ENCODE results near the gene ANKRD13A. TPM values are rescaled to one million over a fixed set of nuclear protein-coding genes. Genes with fewer than 3 reads are reported as not detected.
A peak's percentile ranks its signal among the peaks of the same experiment; 100 is the strongest.
"Not testable (repeated sequence)": the region's sequence is repeated elsewhere in the genome, so short reads cannot be mapped to it uniquely, and the experiment has no call there.

The ANKRD13A gene
- total and polyA plus RNA-seq, 3 experiments from 2014 or later, result 38.1 to 47.1 (median 41.1) TPM

- Histone ChIP-seq H3K27ac (ENCODE audit: low read depth, low read length) (peak overlapping the region; percentile 46), H3K9me3 (ENCODE audit: low read length) (no peaks in the 10 kb centered on the region), H3K27me3 (ENCODE audit: insufficient read depth, low read length, poor library complexity, severe bottlenecking) (no peaks in the 10 kb centered on the region), H3K4me1 (ENCODE audit: insufficient read depth, low read length) (no peaks in the 10 kb centered on the region), H3K36me3 (ENCODE audit: insufficient read depth, low read length) (peaks cover 47% of the 10 kb centered on the region), H3K4me3 (ENCODE audit: low read length) (no peak overlapping the region)
- H3K4me3 Mint-ChIP-seq, result peak overlapping the region; percentile 13 to 75 (median 54)
- peaks cover 7 to 69% (median 21%) of the 10 kb centered on the region in 3 donors for H3K36me3 Mint-ChIP-seq
- H3K27ac Mint-ChIP-seq, result peak overlapping the region; percentile 59 to 93 (median 82)
- ChIA-PET CTCF (no interaction called here), POLR2A (interaction anchor here (0.7 to 0.8 kb wide), 3 partner anchors 14 to 30 kb away, joined by 3 to 4 read pairs (median 4); no protein-coding TSS in a partner anchor)
- H3K9me3 Mint-ChIP-seq, result no peaks in the 10 kb centered on the region
- H3K4me1 Mint-ChIP-seq, result peaks cover 13 to 35% (median 24%) of the 10 kb centered on the region in 3 donors
- DNase-seq, result no peak
- no peaks in the 10 kb centered on the region for H3K27me3 Mint-ChIP-seq
Measured at GRCh38 chr12:109967383-109968031, 31.7 kb upstream of the ANKRD13A start.

GRCh38 chr12:109968032-109968420, 31.2 kb upstream of the ANKRD13A start:
- Mint-ChIP-seq H3K27me3 (no peaks in the 10 kb centered on the region), H3K4me1 (peaks cover 13 to 34% (median 24%) of the 10 kb centered on the region in 3 donors), H3K36me3 (peaks cover 7 to 67% (median 21%) of the 10 kb centered on the region in 3 donors), H3K9me3 (no peaks in the 10 kb centered on the region), H3K4me3 (peak overlapping the region; percentile 13 to 75 (median 54)), H3K27ac (peak overlapping the region; percentile 59 to 93 (median 82))
- POLR2A ChIA-PET, result interaction anchor here (0.7 to 0.8 kb wide), 3 partner anchors 13 to 30 kb away, joined by 3 to 4 read pairs (median 4); no protein-coding TSS in a partner anchor
- DNase-seq, result no peak
- no peaks in the 10 kb centered on the region for H3K9me3 ChIP-seq (ENCODE audit: low read length)
- H3K4me1 ChIP-seq (ENCODE audit: insufficient read depth, low read length), result no peaks in the 10 kb centered on the region
- peak overlapping the region; percentile 46 for H3K27ac ChIP-seq (ENCODE audit: low read depth, low read length)
- H3K4me3 ChIP-seq (ENCODE audit: low read length), result no peak overlapping the region
- peaks cover 42% of the 10 kb centered on the region for H3K36me3 ChIP-seq (ENCODE audit: insufficient read depth, low read length)
- no peaks in the 10 kb centered on the region for H3K27me3 ChIP-seq (ENCODE audit: insufficient read depth, low read length, poor library complexity, severe bottlenecking)
- CTCF ChIA-PET, result no interaction called here

- POLR2A ChIA-PET, result no interaction called here
- H3K27me3 ChIP-seq (ENCODE audit: insufficient read depth, low read length, poor library complexity, severe bottlenecking), result no peaks in the 10 kb centered on the region
- Mint-ChIP-seq H3K4me1 (peaks cover 17 to 34% (median 30%) of the 10 kb centered on the region in 3 donors), H3K4me3 (peak overlapping the region in 1 of 7 donors; percentile 54), H3K9me3 (no peaks in the 10 kb centered on the region), H3K27ac (peak overlapping the region in 4 of 8 donors; percentile 32 to 60 (median 46)), H3K36me3 (peaks cover 12 to 67% (median 22%) of the 10 kb centered on the region in 3 donors), H3K27me3 (no peaks in the 10 kb centered on the region)
- no peak overlapping the region for H3K4me3 ChIP-seq (ENCODE audit: low read length)
- no peak overlapping the region for H3K27ac ChIP-seq (ENCODE audit: low read depth, low read length)
- no peaks in the 10 kb centered on the region for H3K9me3 ChIP-seq (ENCODE audit: low read length)
- no peak for DNase-seq
- no peaks in the 10 kb centered on the region for H3K4me1 ChIP-seq (ENCODE audit: insufficient read depth, low read length)
- H3K36me3 ChIP-seq (ENCODE audit: insufficient read depth, low read length), result peaks cover 34% of the 10 kb centered on the region
- CTCF ChIA-PET, result interaction anchor here (1.3 kb wide), 1 partner anchor 29 kb away, joined by 3 read pairs; no protein-coding TSS in a partner anchor
Measured at GRCh38 chr12:109968801-109969200, 30.4 kb upstream of the ANKRD13A start.

- no peaks in the 10 kb centered on the region for H3K27me3 ChIP-seq (ENCODE audit: insufficient read depth, low read length, poor library complexity, severe bottlenecking)
Measured at GRCh38 chr12:109972821-109973220, 26.4 kb upstream of the ANKRD13A start.

GRCh38 chr12:109981311-109981710, 17.9 kb upstream of the ANKRD13A start:
- H3K27me3 ChIP-seq (ENCODE audit: insufficient read depth, low read length, poor library complexity, severe bottlenecking), result no peaks in the 10 kb centered on the region
- no peak overlapping the region for H3K27ac ChIP-seq (ENCODE audit: low read depth, low read length)
- ChIA-PET CTCF (no interaction called here), POLR2A (interaction anchor here (0.6 to 0.8 kb wide), 2 partner anchors 14 to 1647 kb away, joined by 4 read pairs; no protein-coding TSS in a partner anchor)
- H3K9me3 Mint-ChIP-seq, result no peaks in the 10 kb centered on the region
- peaks cover 59% of the 10 kb centered on the region for H3K36me3 ChIP-seq (ENCODE audit: insufficient read depth, low read length)
- DNase-seq, result peak in 1 of 5 donors; percentile 52
- peak overlapping the region in 5 of 8 donors; percentile 11 to 90 (median 59) for H3K27ac Mint-ChIP-seq
- peaks cover 19 to 43% (median 32%) of the 10 kb centered on the region in 3 donors for H3K4me1 Mint-ChIP-seq
- peaks cover 22 to 87% (median 36%) of the 10 kb centered on the region in 3 donors for H3K36me3 Mint-ChIP-seq
- no peak overlapping the region for H3K4me3 Mint-ChIP-seq
- H3K27me3 Mint-ChIP-seq, result no peaks in the 10 kb centered on the region
- peaks cover 6% of the 10 kb centered on the region for H3K4me1 ChIP-seq (ENCODE audit: insufficient read depth, low read length)
- no peaks in the 10 kb centered on the region for H3K9me3 ChIP-seq (ENCODE audit: low read length)
- H3K4me3 ChIP-seq (ENCODE audit: low read length), result no peak overlapping the region

More at GRCh38 chr12:109972821-109973220, 26.4 kb upstream of the ANKRD13A start:
- ChIA-PET POLR2A (no interaction called here), CTCF (no interaction called here)
- no peaks in the 10 kb centered on the region for H3K27me3 Mint-ChIP-seq
- peaks cover 11 to 22% (median 17%) of the 10 kb centered on the region in 3 donors for H3K4me1 Mint-ChIP-seq
- no peaks in the 10 kb centered on the region for H3K9me3 ChIP-seq (ENCODE audit: low read length)
- peaks cover 17 to 70% (median 21%) of the 10 kb centered on the region in 3 donors for H3K36me3 Mint-ChIP-seq
- H3K27ac ChIP-seq (ENCODE audit: low read depth, low read length), result no peak overlapping the region
- no peak for DNase-seq
- H3K4me3 Mint-ChIP-seq, result no peak overlapping the region
- peak overlapping the region in 3 of 8 donors; percentile 29 to 80 (median 62) for H3K27ac Mint-ChIP-seq
- no peak overlapping the region for H3K4me3 ChIP-seq (ENCODE audit: low read length)
- H3K9me3 Mint-ChIP-seq, result peaks cover 0 to 2% (median 0%) of the 10 kb centered on the region in 5 donors
- peaks cover 25% of the 10 kb centered on the region for H3K36me3 ChIP-seq (ENCODE audit: insufficient read depth, low read length)
- no peaks in the 10 kb centered on the region for H3K4me1 ChIP-seq (ENCODE audit: insufficient read depth, low read length)

GRCh38 chr12:109982210-109982609, 17.0 kb upstream of the ANKRD13A start:
- POLR2A ChIA-PET, result no interaction called here
- peak overlapping the region in 7 of 8 donors; percentile 20 to 90 (median 59) for H3K27ac Mint-ChIP-seq
- Histone ChIP-seq H3K9me3 (ENCODE audit: low read length) (no peaks in the 10 kb centered on the region), H3K4me1 (ENCODE audit: insufficient read depth, low read length) (peaks cover 6% of the 10 kb centered on the region), H3K27me3 (ENCODE audit: insufficient read depth, low read length, poor library complexity, severe bottlenecking) (no peaks in the 10 kb centered on the region), H3K36me3 (ENCODE audit: insufficient read depth, low read length) (peaks cover 53% of the 10 kb centered on the region), H3K27ac (ENCODE audit: low read depth, low read length) (no peak overlapping the region), H3K4me3 (ENCODE audit: low read length) (no peak overlapping the region)
- H3K4me3 Mint-ChIP-seq, result no peak overlapping the region
- peaks cover 19 to 43% (median 32%) of the 10 kb centered on the region in 3 donors for H3K4me1 Mint-ChIP-seq
- no peaks in the 10 kb centered on the region for H3K27me3 Mint-ChIP-seq
- CTCF ChIA-PET, result no interaction called here
- DNase-seq, result no peak
- no peaks in the 10 kb centered on the region for H3K9me3 Mint-ChIP-seq
- peaks cover 22 to 84% (median 33%) of the 10 kb centered on the region in 3 donors for H3K36me3 Mint-ChIP-seq

GRCh38 chr12:109983432-109984142, 15.6 kb upstream of the ANKRD13A start:
- H3K4me3 Mint-ChIP-seq, result no peak overlapping the region
- DNase-seq, result no peak
- Histone ChIP-seq H3K9me3 (ENCODE audit: low read length) (no peaks in the 10 kb centered on the region), H3K4me1 (ENCODE audit: insufficient read depth, low read length) (peaks cover 6% of the 10 kb centered on the region), H3K4me3 (ENCODE audit: low read length) (no peak overlapping the region), H3K27me3 (ENCODE audit: insufficient read depth, low read length, poor library complexity, severe bottlenecking) (no peaks in the 10 kb centered on the region), H3K27ac (ENCODE audit: low read depth, low read length) (no peak overlapping the region), H3K36me3 (ENCODE audit: insufficient read depth, low read length) (peaks cover 63% of the 10 kb centered on the region)
- H3K4me1 Mint-ChIP-seq, result peaks cover 16 to 40% (median 39%) of the 10 kb centered on the region in 3 donors
- CTCF ChIA-PET, result interaction anchor here (1.4 kb wide), 1 partner anchor 10 kb away, joined by 4 read pairs; no protein-coding TSS in a partner anchor
- H3K27me3 Mint-ChIP-seq, result no peaks in the 10 kb centered on the region
- H3K36me3 Mint-ChIP-seq, result peaks cover 24 to 85% (median 30%) of the 10 kb centered on the region in 3 donors
- POLR2A ChIA-PET, result no interaction called here
- no peaks in the 10 kb centered on the region for H3K9me3 Mint-ChIP-seq
- peak overlapping the region in 1 of 8 donors; percentile 22 for H3K27ac Mint-ChIP-seq

GRCh38 chr12:109986236-109986635, 13.0 kb upstream of the ANKRD13A start:
- CTCF ChIA-PET; H3K27me3 Mint-ChIP-seq; POLR2A ChIA-PET; H3K9me3 ChIP-seq (ENCODE audit: low read length); H3K4me3 Mint-ChIP-seq; DNase-seq; H3K9me3 Mint-ChIP-seq; H3K4me3 ChIP-seq (ENCODE audit: low read length); H3K27ac ChIP-seq (ENCODE audit: low read depth, low read length); H3K27me3 ChIP-seq (ENCODE audit: insufficient read depth, low read length, poor library complexity, severe bottlenecking); H3K4me1 ChIP-seq (ENCODE audit: insufficient read depth, low read length): not testable (repeated sequence)
- Mint-ChIP-seq H3K36me3 (peaks cover 18 to 86% (median 23%) of the 10 kb centered on the region in 3 donors), H3K27ac (peak overlapping the region in 1 of 8 donors; percentile 52), H3K4me1 (peaks cover 24 to 54% (median 45%) of the 10 kb centered on the region in 3 donors)
- H3K36me3 ChIP-seq (ENCODE audit: insufficient read depth, low read length), result peaks cover 60% of the 10 kb centered on the region

All from CD8-positive, alpha-beta memory T cell (primary cell).